Stimulated activated CD4-positive, alpha-beta T cell treated with anti-CD3 and anti-CD28 coated beads, Interleukin-15, amount 100 ng/mL, for 48 hours (primary cell): ENCODE data around the gene NSD2.
"Not testable (repeated sequence)": the region's sequence is repeated elsewhere in the genome, so short reads cannot be mapped to it uniquely, and the experiment has no call there.

Experiments
- DNase-seq, 2 donors: peaks; one replicate each; pipeline ENCODE4 v3.0.0-alpha.2; 2020; ENCODE audit warnings: low read depth in 2 of 2

Gene NSD2

GRCh38 chr4:1899149-1900086 lies 28.2 kb downstream of the NSD2 start:
- DNase-seq, result peak; percentile 51 to 57

GRCh38 chr4:1900087-1900433 lies 28.9 kb downstream of the NSD2 start:
- no peak for DNase-seq

DNA sequence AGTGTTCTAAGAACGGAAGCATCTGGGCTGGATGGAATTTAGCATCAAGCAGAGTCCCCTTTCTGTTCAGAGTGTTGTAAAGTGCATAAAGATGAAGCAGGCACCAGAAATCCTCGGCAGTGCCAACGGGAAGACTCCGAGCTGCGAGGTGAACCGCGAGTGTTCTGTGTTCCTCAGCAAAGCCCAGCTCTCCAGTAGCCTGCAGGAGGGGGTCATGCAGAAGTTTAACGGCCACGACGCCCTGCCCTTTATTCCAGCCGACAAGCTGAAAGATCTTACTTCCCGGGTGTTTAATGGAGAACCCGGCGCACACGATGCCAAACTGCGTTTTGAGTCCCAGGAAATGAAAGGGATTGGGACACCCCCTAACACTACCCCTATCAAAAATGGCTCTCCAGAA lies 29.4 kb downstream of the NSD2 start:
- DNase-seq, result no peak

DNA sequence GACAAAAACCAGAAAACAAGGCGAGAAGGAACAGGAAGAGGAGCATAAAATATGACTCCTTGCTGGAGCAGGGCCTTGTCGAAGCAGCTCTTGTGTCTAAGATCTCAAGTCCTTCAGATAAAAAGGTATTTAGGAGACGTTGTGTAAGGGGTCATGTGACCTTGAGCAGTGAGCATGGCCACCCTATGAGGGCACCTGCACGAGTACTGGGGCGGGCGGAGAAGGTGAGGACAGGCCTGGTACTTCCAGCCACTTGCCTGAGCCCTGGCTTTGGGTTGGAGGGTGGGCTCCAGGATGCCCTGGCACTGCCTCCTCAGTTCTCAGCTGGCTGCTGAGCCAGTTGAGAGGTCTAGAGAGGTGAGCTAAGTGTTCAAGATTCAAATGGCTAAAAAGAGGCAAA lies 29.9 kb downstream of the NSD2 start:
- no peak for DNase-seq

DNA sequence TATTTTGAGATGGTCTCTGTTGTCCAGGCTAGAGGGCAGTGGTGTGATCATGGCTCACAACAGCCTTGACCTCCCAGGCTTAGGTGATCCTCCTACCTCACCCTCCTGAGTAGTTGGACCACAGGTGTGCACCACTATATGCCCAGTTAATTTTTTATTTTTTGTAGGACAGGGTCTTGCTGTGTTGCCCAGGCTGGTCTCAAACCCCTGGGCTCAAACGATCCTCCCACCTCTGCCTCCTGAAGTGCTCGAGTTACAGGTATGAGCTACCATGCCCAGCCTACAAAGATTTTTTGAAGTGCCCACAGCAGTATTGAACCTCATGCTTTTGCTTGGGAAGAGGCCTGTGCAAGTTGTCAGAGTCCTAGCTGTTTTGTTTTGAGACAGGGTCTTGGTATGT lies 31.1 kb downstream of the NSD2 start:
- DNase-seq, result no peak

DNA sequence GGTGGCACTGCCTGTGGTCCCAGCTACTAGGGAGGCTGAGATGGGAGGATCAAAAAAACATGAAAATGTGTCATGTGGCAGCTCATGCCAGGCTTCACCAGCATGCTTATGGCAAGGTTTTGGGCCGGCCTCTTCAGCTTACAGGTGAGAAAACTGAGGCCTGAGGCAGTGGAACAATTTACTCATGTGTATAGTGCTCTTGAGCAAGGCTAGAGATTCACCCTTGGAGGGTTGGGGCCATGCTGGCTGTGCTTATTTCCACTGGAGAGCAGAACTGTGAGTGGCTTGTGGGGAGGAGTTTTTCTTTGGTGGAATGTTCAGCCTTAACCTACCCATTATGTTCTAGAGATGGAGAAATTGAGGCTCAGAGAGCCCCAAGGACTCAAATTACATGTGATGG lies 31.8 kb downstream of the NSD2 start:
- DNase-seq, result no peak

DNA sequence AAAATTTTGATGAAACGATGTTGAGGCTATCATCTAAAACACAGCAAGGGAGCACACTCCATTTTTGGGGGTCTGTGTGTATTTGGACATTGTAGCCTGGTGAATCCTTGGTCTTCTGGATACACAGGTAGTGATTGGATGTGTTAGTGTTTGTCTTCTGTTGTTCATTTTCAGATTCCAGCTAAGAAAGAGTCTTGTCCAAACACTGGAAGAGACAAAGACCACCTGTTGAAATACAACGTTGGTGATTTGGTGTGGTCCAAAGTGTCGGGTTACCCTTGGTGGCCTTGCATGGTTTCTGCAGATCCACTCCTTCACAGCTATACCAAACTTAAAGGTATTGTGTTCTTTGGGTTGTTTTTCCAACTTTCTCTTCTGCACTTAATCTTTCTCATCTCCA lies 32.8 kb downstream of the NSD2 start:
- no peak for DNase-seq

DNA sequence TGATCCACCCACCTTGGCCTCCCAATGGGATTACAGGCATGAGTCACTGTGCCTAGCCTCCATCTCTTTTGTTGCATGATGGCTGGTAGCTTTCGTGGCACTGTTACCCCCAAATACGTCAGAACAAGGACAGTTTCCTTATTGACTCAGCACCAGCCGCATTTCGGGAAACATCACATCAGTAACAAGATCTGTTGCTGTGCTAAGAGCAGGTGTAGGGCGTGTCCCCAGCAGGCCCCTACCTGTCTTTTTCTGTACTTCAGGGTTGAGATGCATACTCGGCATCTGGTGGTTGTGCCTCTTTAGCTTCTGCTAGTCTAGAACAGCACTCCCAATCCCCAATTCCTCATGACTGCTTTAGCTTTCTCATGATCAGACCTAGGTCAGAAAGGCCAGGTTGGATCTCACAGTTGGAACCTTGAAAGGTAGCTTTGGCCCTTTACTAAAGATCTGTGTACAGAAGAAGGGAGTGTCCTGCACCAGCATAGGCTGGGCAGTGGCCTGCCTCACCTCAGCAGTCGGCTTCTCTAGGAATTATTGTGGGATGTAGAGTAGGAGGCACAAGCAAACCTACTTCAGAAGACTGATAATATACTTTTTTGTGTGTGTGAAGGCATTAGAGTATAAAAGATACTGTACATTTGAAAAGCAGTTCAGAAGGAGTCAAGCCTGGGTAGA lies 36.8 kb downstream of the NSD2 start:
- no peak for DNase-seq

GRCh38 chr4:1909696-1910095 lies 38.5 kb downstream of the NSD2 start:
- not testable (repeated sequence) for DNase-seq

- DNase-seq, result no peak
These were observed 39.5 kb downstream of the NSD2 start for GRCh38 chr4:1910643-1911042.

- not testable (repeated sequence) for DNase-seq
These were observed 40.1 kb downstream of the NSD2 start for GRCh38 chr4:1911316-1911715.

DNA sequence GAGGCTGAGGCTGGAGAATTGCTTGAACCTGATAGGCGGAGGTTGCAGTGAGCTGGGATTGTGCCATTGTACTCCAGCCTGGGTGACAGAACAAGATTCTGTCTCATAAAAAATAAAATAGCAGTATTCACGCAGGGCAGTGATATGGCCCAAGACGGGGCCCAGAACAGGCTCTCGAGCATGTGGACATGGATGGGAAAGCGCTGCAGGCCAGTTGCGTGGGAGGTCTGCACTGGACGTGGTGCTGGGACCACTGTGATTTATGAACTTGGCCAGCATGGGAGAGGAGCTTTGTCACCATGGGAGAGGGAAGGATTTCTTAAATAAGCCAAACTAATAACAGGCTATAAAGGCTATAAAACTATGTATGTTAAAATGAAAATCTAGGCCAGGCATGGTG lies 51.6 kb downstream of the NSD2 start:
- DNase-seq, result no peak

DNA sequence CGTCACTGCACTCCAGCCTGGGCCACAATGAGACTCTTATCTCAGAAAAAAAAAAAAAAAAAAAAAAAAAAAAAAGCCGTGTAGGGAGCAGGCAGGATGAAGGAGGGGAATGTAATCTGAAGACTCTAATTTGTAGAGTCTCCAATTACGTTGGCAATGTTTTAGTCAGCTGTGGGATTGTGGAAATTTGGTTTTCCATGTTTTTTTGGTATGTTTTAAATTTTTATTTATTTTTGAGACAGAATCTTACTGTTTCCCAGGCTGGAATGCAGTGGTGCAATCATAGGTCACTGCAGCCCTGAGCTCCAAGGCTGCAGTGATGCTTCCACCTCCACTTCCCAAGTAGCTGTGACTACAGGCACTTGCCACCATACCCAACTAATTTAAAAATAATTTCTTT lies 56.5 kb downstream of the NSD2 start:
- no peak for DNase-seq

DNA sequence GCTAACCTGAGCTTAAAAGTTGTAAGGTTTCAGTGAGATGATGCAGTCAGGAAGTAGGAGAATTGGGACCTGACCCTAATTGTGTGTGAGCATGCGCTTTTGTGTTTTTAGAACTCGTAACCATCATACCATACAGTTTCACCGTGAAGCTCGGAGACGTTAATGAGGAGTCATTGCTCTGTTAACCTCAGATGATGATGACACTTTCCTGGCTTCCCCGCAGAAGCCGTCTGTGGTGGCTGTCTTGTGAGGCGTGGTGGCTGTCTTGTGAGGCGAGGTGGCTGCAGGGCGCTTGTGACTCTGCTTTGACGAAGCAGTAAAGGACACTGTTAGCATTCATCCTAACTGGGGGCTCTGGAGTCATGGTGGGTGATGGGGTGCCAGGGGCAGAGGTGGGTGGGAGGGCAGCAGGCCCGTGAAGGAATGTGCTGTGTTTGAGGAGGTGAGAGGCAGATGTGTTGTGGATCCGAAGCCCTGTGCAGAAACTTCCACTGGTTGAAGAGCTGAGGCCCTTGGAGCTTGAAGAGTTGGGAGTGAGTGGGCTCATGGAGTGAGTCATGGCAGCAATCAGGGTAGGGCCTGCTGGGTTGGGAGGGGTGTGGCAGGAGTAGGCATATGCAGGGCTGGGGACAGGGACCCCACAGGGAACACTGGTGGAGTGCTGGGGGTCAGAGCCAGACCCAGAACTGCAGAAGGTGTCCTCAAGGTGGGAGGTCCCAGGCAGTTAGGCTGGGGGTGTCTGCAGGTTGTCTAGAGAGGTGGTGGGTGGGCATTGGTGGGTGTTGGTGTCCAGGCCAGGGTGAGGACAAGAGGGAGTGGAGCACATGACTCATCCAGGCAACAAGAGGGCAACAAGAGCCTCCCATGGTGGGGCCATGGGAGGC lies 57.4 kb downstream of the NSD2 start:
- no peak for DNase-seq

- no peak for DNase-seq
These were observed 61.5 kb downstream of the NSD2 start for GRCh38 chr4:1932736-1933135.

DNA sequence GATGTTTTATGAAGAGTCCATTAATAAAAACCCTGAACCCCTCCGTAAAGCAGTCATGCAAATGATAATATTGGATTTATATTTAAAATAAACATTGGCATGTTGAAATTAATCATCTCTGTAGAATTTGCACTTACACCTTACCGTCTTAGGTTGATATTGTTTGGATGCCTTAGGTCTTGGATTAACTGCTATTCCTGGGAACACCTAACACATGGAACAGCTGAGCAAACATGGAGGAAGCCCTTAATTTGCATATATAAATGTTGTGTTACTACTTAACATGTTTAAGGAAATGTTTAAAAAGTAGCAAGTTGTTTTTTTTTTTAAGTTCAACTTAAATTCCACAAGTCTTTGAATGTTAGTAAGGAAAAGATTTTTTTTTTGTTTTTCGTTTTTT lies 62.5 kb downstream of the NSD2 start:
- no peak for DNase-seq

GRCh38 chr4:1937550-1937949 lies 66.4 kb downstream of the NSD2 start:
- no peak for DNase-seq

DNA sequence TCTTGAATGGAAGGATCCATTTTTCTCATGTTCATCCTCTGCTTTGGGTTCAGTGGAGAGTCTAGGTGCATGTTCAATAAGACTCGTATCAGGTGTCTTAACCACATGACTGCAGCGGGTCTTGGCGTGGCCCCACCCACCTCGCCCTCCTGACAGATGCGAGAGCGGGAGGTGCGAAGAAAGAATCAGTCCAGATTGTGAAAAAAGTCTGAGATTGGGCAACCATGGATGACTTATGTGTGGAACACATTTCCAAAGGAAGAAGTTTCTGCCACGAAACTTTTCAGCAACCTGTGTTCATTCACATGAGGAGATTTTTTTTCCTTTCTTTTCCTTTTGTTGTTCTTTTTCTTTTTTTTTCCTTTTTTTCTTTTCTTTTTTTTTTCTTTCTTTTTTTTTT lies 66.8 kb downstream of the NSD2 start:
- DNase-seq, result no peak

GRCh38 chr4:1939664-1940509 lies 68.7 kb downstream of the NSD2 start:
- no peak for DNase-seq

- DNase-seq, result no peak
These were observed 69.4 kb downstream of the NSD2 start for GRCh38 chr4:1940566-1940965.

DNA sequence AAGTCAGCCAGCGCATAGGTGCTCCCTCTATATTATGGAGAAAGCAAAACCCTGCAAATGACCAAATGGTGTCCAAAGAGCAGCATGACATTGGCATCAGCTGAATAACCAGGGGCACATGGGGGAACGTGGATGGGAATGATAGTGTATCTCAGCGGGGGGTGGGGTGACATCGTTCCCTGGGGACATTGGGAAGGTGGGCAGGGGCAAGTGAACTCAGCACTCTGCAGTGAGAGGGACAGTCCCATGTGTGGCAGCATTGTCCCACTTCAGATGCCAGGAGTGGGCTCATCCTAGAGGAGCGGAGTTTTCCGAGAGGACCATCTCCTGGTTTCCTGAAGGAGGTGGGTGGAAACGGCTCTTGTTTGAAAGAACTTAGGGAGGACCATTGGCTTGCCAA lies 72.7 kb downstream of the NSD2 start:
- DNase-seq, result no peak
